GM18520 (cell line): Measurements from ENCODE around the gene ACMSD.

ENCODE experiments used
- ATAC-seq: cut with Tn5 transposase; IDR thresholded peaks from one replicate; pipeline ENCODE4 v1.9.1; 2021; ENCODE audit not compliant: unreplicated experiment

The ACMSD gene

GRCh38 chr2:134943540-134943939 is 105.1 kb downstream of the ACMSD start:
- ATAC-seq = peak; percentile 77

- ATAC-seq = no peak
Observed at GRCh38 chr2:134944975-134945374, 106.6 kb downstream of the ACMSD start.

GRCh38 chr2:134946073-134946472 is 107.7 kb downstream of the ACMSD start:
- ATAC-seq = no peak

- ATAC-seq = no peak
Observed at GRCh38 chr2:134949981-134950708, 111.7 kb downstream of the ACMSD start.

- ATAC-seq = no peak
Observed at GRCh38 chr2:134950886-134951285, 112.5 kb downstream of the ACMSD start.
